LNCaP clone FGC (cell line): Measurements from ENCODE around the gene TES.

Experiments used
- DNase-seq: peaks from one replicate; pipeline ENCODE4 v3.0.0-alpha.2; 2011; ENCODE audit warnings: low read depth
- H3K4me3 ChIP-seq: 2 replicates; pipeline ENCODE4 v1.5.1; 2011; ENCODE audit warnings: mild to moderate bottlenecking, low read depth, low read length, control low read depth
- CTCF ChIP-seq: IDR thresholded peaks from 2 replicates; pipeline ENCODE4 v1.5.1; 2012; ENCODE audit warnings: mild to moderate bottlenecking; ENCODE audit not compliant: control insufficient read depth, insufficient read depth; ENCODE audit errors: extremely low read depth

Gene TES

GRCh38 chr7:116258734-116259133 lies 48.4 kb downstream of the TES start:
- TF ChIP-seq CTCF = peak; percentile 79
- no peak for DNase-seq
- H3K4me3 ChIP-seq = no peak overlapping the region

- no peak for TF ChIP-seq CTCF
- H3K4me3 ChIP-seq = no peak overlapping the region
- DNase-seq = no peak
Observed at GRCh38 chr7:116259156-116259870, 49.0 kb downstream of the TES start.

- no peak overlapping the region for H3K4me3 ChIP-seq
- no peak for DNase-seq
- no peak for TF ChIP-seq CTCF
Observed at GRCh38 chr7:116259871-116260440, 49.6 kb downstream of the TES start.

- no peak for TF ChIP-seq CTCF
- H3K4me3 ChIP-seq = no peak overlapping the region
- DNase-seq = no peak
Observed at GRCh38 chr7:116261904-116262303, 51.6 kb downstream of the TES start.

GRCh38 chr7:116265881-116266280 lies 55.5 kb downstream of the TES start:
- no peak for DNase-seq
- TF ChIP-seq CTCF = no peak
- H3K4me3 ChIP-seq = no peak overlapping the region

GRCh38 chr7:116269466-116269865 lies 59.1 kb downstream of the TES start:
- TF ChIP-seq CTCF = no peak
- no peak overlapping the region for H3K4me3 ChIP-seq
- no peak for DNase-seq
